GM23338 (cell line): Measurements from ENCODE around the gene GABRE.

Experiments
- CREB1 ChIP-seq: fragments of 250-450 bp; sonication (Bioruptor Pico); IDR thresholded peaks from 2 replicates; pipeline ENCODE4 v1.5.0; 2020; ENCODE audit warnings: low read depth, mild to moderate bottlenecking, moderate library complexity
- CTCF ChIP-seq, 2 experiments: fragments of 200-600 bp in 1 of 2; sonication (generic) in 1 of 2; conservative IDR thresholded peaks; 2 replicates each; pipeline versions ENCODE4 v1.5.1 to v1.6.1; 2016 to 2017; ENCODE audit warnings: antibody characterized with exemption in 2 of 2, low read depth in 2 of 2, mild to moderate bottlenecking in 2 of 2, moderate library complexity in 1 of 2
- ETS1 ChIP-seq: IDR thresholded peaks from 2 replicates; pipeline ENCODE4 v1.6.1; 2016; ENCODE audit warnings: antibody characterized with exemption
- EZH2 ChIP-seq: fragments of 200-600 bp; sonication (generic); IDR thresholded peaks from one replicate; pipeline ENCODE4 v1.8.0; 2017; ENCODE audit warnings: antibody characterized with exemption, mild to moderate bottlenecking, low read depth; ENCODE audit not compliant: unreplicated experiment
- EZH2phosphoT487 ChIP-seq: fragments of 200-600 bp; sonication (generic); IDR thresholded peaks from one replicate; pipeline ENCODE4 v1.8.1; 2018; ENCODE audit warnings: antibody characterized with exemption; ENCODE audit not compliant: unreplicated experiment
- JUNB ChIP-seq: IDR thresholded peaks from one replicate; pipeline ENCODE4 v1.6.1; 2016; ENCODE audit warnings: antibody characterized with exemption; ENCODE audit not compliant: unreplicated experiment
- NANOG ChIP-seq: IDR thresholded peaks from 2 replicates; pipeline ENCODE4 v1.6.1; 2016; ENCODE audit warnings: antibody characterized with exemption, borderline replicate concordance
- POLR2AphosphoS5 ChIP-seq: IDR thresholded peaks from 2 replicates; pipeline ENCODE4 v1.6.1; 2016; ENCODE audit warnings: antibody characterized with exemption, low read depth
- REST ChIP-seq: IDR thresholded peaks from one replicate; pipeline ENCODE4 v1.6.1; 2018; ENCODE audit warnings: antibody characterized with exemption; ENCODE audit not compliant: unreplicated experiment
- ZNF114 ChIP-seq: fragments of 250-450 bp; sonication (Bioruptor Pico); IDR thresholded peaks from 2 replicates; pipeline ENCODE4 v1.5.0; 2020; ENCODE audit warnings: mild to moderate bottlenecking, moderate library complexity
- ZNF331 ChIP-seq: fragments of 250-450 bp; sonication (Bioruptor Pico); IDR thresholded peaks from 2 replicates; pipeline ENCODE4 v1.5.0; 2020; ENCODE audit warnings: low read depth, mild to moderate bottlenecking, moderate library complexity
- ZNF462 ChIP-seq: fragments of 250-450 bp; sonication (Bioruptor Pico); IDR thresholded peaks from 2 replicates; pipeline ENCODE4 v1.5.0; 2020; ENCODE audit warnings: mild to moderate bottlenecking, moderate library complexity

- no peak for TF ChIP-seq POLR2AphosphoS5
- TF ChIP-seq EZH2, result no peak
- no peak for TF ChIP-seq EZH2phosphoT487
- TF ChIP-seq CTCF (conservative IDR thresholded peaks at IDR 0.05; ENCODE audit: low read depth in 2 of 2), result no peak
- TF ChIP-seq ZNF331 (CRISPR knock-in tag), result no peak
- TF ChIP-seq JUNB, result no peak
- TF ChIP-seq REST, result no peak
- no peak for TF ChIP-seq ZNF462 (CRISPR knock-in tag)
- no peak for TF ChIP-seq CREB1 (CRISPR knock-in tag)
- TF ChIP-seq ZNF114, result no peak
- no peak for TF ChIP-seq ETS1
- TF ChIP-seq NANOG, result no peak
Observed at GRCh38 chrX:151923648-151924047, 50.8 kb downstream of the GABRE start.
